AG04450 (cell line): ENCODE results near the gene PNO1. TPM values are rescaled to one million over a fixed set of nuclear protein-coding genes. Genes with fewer than 3 reads are reported as not detected.

Source experiments
- CTCF ChIA-PET: fragments of 300-600, 350-600 bp; formaldehyde crosslinking; extraction: SDS; loops from one replicate; lab custom pipeline; 2022; ENCODE audit warnings: antibody characterized with exemption, inconsistent platforms; lab: Charles Lee
- POLR2A ChIA-PET: fragments of 350-600 bp; formaldehyde crosslinking; extraction: SDS; loops from one replicate; lab custom pipeline; 2021; ENCODE audit warnings: antibody characterized with exemption, inconsistent platforms; lab: Yijun Ruan, JAX
- DNase-seq: peaks from one replicate; pipeline ENCODE4 v3.0.0-alpha.2; 2011; ENCODE audit warnings: low read depth, low spot score
- H3K27ac ChIP-seq: one replicate; pipeline ENCODE4 v1.5.1; 2012; ENCODE audit warnings: low read depth, low read length, control low read depth
- H3K27me3 ChIP-seq: one replicate; pipeline ENCODE4 v1.6.0; 2012; ENCODE audit warnings: low read length; ENCODE audit not compliant: control insufficient read depth, insufficient read depth
- H3K4me3 ChIP-seq: 2 replicates; pipeline ENCODE4 v1.5.1; 2011; ENCODE audit warnings: mild to moderate bottlenecking, low read depth, low read length, control low read depth
- H3K9me3 ChIP-seq: 2 replicates; pipeline ENCODE4 v1.5.1; 2012; ENCODE audit warnings: low read length; ENCODE audit not compliant: control insufficient read depth, insufficient read depth
- CTCF ChIP-seq: IDR thresholded peaks from 2 replicates; pipeline ENCODE4 v1.5.1; 2011; ENCODE audit warnings: low read depth, low read length, control low read depth, inconsistent platforms
- polyA plus RNA-seq: library from polyadenylated mRNA; depleted of rRNA; stranded (reverse); fragments of >200 nt; gene quantifications from 2 replicates; pipeline ENCODE4 v1.2.3, GENCODE V29; 2011

Gene PNO1
- polyA plus RNA-seq, 1 experiment = 14.2 TPM

- Histone ChIP-seq H3K4me3 (no peak overlapping the region), H3K27me3 (no peaks in the 10 kb centered on the region), H3K9me3 (no peaks in the 10 kb centered on the region), H3K27ac (no peak overlapping the region)
- POLR2A ChIA-PET = no interaction called here
- CTCF ChIA-PET = interaction anchor here (0.6 to 1.1 kb wide), 2 partner anchors 18 to 45 kb away, joined by 4 to 5 read pairs; no protein-coding TSS in a partner anchor
- DNase-seq = no peak
- TF ChIP-seq CTCF = no peak
Measured at GRCh38 chr2:68167186-68167585, 9.5 kb downstream of the PNO1 start.

GRCh38 chr2:68169308-68169707 lies 11.6 kb downstream of the PNO1 start:
- H3K9me3 ChIP-seq = no peaks in the 10 kb centered on the region
- no peak overlapping the region for H3K27ac ChIP-seq
- H3K27me3 ChIP-seq = no peaks in the 10 kb centered on the region
- ChIA-PET CTCF (interaction anchor here (0.6 to 1.7 kb wide), 5 partner anchors 14 to 272 kb away, joined by 3 to 6 read pairs (median 4); no protein-coding TSS in a partner anchor), POLR2A (interaction anchor here (0.7 kb wide), 1 partner anchor 12 kb away, joined by 9 read pairs; no protein-coding TSS in a partner anchor)
- no peak overlapping the region for H3K4me3 ChIP-seq
- TF ChIP-seq CTCF = no peak
- DNase-seq = no peak

- POLR2A ChIA-PET = no interaction called here
- CTCF ChIA-PET = interaction anchor here (1.0 kb wide), 1 partner anchor 112 kb away, joined by 5 read pairs; no protein-coding TSS in a partner anchor
Measured at GRCh38 chr2:68171146-68171545, 13.5 kb downstream of the PNO1 start.

GRCh38 chr2:68171684-68172083 lies 14.0 kb downstream of the PNO1 start:
- POLR2A ChIA-PET = no interaction called here
- no peak for DNase-seq

More at GRCh38 chr2:68171146-68171545, 13.5 kb downstream of the PNO1 start:
- no peak for DNase-seq
- no peaks in the 10 kb centered on the region for H3K9me3 ChIP-seq
- no peak for TF ChIP-seq CTCF
- no peaks in the 10 kb centered on the region for H3K27me3 ChIP-seq
- no peak overlapping the region for H3K27ac ChIP-seq
- H3K4me3 ChIP-seq = no peak overlapping the region

More at GRCh38 chr2:68171684-68172083, 14.0 kb downstream of the PNO1 start:
- Histone ChIP-seq H3K9me3 (no peaks in the 10 kb centered on the region), H3K4me3 (no peak overlapping the region), H3K27ac (no peak overlapping the region), H3K27me3 (no peaks in the 10 kb centered on the region)
- no peak for TF ChIP-seq CTCF
- CTCF ChIA-PET = interaction anchor here (1.2 kb wide), 1 partner anchor 50 kb away, joined by 3 read pairs; no protein-coding TSS in a partner anchor
